DMS153 (cell line): Measurements from ENCODE around the gene NTPCR.
"Not testable (repeated sequence)": the region's sequence is repeated elsewhere in the genome, so short reads cannot be mapped to it uniquely, and the experiment has no call there.

Experiments used
- DNase-seq: peaks from one replicate; lab custom pipeline; 2025; lab: John Stamatoyannopoulos, UW

Gene NTPCR

DNA sequence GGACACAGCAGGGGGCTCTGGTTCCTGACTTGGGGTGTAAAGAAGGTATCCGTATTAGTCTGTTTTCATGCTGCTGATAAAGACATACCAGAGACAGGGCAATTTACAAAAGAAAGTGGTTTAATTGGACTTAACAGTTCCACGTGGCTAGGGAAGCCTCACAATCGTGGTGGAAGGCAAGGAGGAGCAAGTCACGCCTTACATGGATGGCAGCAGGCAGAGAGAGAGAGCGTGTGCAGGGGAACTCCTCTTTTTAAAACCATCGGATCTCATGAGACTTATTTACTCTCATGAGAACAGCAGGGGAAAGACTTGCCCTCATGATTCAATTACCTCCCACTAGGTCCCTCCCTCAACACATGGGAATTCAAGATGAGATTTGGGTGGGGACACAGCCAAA is 23.2 kb upstream of the NTPCR start:
- DNase-seq = not testable (repeated sequence)

DNA sequence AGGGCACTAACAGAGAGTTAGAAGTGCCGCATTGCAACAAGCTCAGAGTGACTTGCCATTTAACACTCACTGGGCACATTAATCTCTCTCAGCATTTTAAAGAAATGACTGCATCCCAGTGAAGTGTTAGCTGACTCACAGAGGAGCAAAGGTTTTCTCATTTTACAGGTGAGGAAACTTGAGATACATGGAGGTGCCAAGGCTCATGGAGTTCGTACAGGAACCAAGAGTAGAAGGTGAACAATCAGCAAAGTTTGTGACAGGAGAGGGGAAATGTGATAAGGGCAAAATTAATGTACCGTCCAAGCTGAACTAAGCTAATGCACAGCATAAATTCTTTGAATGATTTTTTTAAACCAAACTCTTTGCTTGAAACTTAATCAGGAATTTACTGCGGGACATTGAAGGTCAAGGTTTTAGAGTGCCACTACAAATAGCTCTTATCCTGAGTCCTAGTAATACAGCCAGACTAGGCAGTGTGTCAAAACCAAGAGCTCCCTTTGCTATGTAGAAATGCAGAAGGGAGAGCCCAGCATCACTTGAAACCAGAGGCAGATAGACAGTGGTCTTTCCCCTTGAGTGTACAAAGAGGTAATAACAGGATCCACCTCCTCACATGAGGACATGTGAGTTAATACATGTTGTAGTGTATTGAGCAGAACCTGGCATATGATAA is 22.4 kb upstream of the NTPCR start:
- no peak for DNase-seq

DNA sequence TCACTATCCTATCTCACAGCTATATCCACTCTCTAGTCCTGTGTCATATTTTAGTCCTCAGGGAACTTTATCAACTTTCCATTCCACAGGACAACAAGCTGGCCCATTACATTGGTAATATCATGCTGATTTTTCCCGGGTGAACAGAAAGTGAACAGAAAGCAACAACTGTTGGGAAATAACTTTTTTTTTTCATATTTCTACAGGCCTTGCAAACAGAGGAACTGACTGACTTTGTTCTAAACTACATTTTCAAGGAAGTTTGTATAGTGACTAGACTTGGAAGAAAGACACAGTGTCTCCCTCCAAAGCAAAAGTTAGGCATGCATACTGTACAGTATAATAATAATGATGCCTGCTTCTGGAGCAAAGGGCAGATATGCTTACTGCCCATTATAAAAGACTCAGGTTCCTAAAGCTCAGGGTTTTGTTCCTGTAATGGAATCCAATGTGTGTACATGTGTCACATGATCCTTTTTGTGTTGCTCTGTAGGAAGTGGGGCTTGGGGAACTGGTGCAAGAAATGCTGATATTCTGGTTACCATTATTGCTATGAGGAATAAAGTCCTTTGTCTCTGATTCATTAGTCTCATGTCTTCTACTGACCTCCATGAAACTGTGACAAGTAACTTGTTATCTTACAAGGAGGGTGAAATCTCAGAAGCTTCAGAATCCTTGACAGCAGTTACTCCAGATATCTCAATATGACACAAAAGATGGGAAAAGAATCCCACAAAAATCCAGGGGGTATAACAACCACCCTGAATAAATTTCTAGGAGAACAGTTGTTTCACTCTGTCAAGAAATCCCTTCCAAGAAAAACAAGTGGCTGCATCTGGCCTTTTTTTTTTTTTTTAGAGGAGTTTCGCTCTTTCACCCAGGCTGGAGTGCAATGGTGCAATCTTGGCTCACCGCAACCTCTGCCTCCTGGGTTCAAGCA is 17.7 kb upstream of the NTPCR start:
- DNase-seq = no peak

DNA sequence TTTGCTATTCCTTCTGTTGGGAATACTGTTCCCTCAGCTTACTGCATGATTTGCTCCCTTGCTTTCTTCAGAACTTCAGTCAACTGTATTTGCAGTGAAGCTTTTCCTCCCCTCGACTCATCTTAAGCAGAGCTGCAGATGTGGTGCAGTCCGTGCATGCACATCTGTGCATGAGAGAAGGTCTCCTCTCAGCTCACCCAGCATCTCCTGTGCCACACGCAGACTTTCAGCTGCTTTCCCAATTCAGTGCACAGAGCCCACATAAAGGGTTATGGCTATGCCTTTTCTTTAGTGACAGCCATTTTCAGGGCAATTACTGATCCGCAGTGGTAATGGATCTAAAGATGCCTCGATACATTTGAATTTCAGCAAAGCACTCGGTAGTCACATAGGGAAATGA is 13.5 kb upstream of the NTPCR start:
- no peak for DNase-seq

DNA sequence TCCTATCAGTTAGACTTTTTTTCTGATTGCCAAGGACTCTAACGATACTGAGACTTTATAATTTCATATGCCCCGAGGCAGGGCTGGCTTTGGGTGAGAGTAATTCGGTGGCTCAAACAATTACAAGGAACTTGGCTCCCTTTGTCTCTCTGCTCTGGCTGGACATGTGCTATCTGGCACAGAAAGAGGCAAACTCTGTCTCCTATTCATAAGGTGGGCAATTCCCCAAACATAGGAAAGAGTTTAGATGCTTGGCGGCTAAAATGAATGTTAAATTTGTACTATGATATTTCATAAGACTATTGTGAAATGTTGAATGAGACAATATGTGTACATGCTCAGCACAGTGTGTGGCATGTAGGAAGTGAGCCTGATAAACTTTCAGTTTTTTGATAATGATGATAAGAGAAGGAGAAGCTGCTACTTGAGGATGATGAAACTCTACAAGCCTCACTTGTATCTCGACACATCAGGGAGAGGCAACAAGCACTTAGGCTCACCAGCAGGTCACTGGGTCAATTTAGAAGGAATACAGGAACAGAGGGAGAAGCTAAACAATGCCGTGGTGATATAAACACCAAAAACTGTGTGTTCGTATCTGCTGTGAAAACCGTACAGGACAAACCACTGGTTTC is 12.6 kb upstream of the NTPCR start:
- DNase-seq = no peak

DNA sequence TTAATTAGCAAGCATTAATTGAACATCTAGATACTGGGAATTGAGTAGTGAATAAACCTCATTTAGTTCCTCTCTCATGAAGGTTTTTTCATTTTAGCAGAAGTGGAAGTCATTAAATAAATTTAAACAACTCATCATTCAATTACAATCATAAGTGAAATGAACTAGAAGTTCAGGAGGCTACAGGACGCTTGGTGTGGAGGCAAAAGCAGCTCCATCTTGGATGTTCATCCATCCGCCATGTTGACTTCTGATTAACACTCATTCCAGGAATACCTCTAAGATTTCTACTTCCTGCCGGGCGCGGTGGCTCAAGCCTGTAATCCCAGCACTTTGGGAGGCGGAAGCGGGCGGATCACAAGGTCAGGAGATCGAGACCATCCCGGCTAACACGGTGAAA is 11.5 kb upstream of the NTPCR start:
- no peak for DNase-seq

DNA sequence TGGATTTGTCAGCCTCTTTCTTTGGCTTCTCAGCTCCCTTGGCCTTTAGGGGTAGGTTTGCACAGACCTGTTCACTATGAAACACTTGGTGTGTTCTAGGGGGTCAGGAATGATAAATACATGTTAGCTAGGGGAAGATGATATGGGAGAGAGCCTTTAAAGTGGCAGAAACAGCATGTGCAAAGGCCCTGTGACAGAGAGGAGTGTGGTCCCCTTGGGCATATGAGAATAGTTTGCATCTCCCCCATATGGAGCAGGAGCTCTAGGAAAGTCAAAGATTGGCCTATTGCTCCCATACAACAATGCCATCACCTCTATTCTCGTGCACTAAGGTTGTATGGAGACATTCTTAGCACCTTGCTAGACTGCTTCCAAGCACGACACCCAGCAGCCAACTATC is 10.7 kb upstream of the NTPCR start:
- DNase-seq = no peak

DNA sequence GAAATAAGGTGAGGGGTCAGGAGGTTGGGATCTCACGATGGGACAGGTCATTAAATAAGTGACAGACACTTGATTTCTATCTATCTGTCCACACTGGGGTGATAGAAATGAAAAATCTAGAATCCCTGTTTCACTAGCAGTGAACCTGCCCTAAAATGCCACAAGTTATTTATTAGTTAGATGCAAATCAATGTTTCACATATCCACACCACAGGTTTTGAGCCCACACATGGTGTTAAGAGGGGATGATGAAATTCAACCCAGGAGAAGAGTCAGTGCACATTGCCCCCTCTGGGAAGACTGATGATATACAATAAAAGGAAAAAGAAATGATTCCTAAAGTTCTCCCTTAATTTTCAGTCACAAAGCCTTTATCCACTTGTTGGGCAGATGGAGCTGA is 10.1 kb upstream of the NTPCR start:
- DNase-seq = no peak

DNA sequence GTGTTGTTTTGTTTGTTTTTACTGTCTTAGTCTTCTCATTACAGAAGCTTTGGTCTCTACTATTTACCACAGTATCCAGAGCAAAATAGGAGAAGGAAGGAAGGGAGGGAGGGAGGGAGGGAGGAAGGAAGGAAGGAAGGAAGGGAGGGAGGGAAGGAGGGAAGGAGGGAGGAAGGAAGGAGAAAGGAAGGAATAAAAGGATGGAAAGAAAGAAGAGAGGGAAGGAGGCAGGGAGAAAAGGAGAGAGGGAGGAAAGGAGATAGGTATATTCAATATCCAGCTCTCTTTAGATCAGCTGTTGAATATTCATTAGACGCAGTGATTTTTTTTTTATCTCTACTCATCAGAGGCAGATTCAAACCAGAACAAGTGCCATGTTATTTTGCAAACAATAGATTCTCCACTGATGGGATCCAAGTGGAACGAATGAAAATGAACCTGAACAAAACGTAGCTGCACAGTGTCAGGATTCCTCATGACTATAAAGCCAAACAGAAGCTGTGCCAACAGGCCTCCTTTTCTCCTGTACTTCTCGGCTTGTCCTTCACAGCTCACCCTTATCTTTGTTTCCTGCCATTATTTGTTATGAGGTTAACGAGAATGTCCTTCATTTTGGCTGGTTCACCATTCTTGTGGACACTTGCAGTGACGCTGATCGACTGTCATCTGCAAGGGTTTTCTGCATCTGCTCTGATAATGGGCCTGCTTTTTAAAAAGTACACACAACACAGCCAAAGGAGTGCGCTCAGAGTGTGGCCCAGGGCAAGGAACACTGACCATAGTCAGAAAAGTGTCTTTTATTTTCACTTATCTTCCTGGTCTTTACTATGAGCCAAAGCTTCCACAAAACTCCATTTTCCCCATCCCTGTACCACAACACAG is 7.8 kb upstream of the NTPCR start:
- DNase-seq = no peak

DNA sequence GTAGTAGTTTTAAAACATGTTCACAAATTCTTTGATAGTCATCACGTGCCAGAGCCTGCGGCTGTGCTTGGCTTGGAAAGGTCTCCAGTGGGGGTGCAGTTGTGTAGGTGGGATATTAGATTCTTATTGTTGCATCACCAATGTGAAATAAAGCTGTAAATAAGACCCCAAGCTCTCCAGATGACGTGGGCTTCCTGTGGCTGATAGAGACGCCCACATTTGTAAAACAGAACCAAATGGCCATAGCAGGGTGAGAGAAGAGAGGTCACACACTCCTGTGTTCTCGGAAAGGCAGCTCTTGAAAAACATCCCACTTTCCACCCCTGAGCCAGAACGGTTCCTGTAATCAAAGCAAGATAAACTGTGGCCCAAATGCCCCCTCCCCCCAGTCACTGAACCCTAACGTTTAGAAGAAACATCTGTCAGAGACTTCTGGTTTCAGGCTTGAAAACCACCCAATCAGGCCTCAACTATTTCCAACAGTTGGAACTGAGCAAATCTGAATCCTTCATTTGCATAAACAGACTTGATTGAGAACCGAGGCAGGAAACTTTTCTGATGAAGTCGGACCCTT is 6.6 kb upstream of the NTPCR start:
- DNase-seq = no peak

DNA sequence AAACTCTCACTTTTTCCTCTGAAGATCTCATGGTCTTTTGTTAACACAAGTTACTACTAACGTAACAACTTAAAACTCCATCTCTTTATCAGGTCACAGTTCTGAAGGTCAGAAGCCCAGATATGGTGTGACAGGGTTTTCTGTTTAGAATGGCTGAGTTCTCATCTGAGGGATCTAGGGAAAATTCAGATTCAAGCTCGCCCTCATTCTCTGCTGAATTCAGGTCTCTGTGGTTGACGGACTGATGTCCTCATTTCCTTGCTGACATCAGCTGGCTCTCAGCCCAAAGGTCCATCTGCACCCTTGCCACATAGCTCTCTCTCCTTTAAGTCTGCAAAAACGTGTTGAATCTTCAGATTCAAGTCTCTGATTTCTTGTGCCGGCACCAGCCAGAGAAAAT is 6.1 kb upstream of the NTPCR start:
- DNase-seq = no peak

DNA sequence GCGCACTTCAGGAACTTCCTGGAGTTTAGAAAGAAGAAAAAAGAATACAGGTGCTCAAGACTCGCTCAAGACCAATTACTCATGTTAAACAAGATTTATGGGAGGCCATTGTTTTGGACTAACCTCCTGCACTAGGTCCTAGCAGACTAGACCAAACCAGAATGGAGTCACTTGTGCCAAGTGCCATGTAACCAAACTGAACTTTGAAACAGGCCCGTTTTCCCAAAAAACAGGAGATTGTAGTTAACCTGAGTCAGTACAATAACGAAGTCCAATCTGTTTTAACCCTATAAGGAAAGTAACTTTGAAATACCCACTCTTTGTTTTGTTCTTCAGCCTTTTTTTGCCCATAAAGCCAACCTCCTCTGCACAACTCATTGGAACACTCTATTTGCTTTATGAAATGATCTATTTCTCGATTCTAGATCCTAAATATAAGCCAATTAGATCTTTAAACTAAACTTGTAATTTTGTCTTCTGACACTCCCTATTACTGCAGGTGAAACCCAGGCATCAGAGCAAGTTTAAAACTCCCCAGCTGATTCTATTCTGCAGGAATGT is 695 bp upstream of the NTPCR start:
- DNase-seq = no peak

DNA sequence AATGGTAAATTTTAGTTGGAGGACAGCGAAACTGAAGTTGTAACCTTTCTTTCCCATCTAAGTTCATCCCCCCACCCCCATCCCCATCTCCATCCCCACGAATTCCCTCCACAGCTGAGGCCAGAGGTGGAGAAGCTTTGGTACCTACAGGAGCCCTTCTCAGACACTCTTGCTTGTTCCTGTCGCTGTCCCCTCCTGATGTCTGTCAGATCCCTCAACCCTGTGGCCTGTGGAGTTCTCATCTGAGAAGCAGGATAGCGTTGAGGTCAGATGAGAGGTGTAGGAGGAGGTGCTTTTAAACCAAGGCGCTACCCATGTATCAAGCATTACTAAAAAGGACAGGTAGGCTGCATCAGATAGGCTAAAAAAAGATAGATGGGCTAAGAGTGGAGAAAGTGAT is 769 bp downstream of the NTPCR start:
- DNase-seq = no peak

DNA sequence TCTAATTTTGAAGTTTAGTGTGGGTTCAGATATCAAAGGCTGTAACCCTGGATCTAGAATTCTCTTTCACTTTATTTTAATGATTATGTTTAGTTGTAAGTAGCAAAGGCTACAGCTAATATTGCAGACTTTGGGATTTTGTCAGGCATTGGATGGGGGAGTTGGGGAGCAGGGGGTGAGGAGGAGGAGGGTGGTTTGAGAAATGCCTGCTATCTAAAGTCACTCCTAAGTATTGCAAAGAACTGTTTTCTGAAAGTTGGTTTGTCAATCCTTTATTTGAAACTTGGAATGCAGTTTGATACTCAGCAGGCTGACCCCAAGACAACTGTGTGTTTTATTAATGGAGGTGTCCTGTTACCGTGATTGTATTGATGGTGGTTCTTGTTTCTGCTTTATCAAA is 1.2 kb downstream of the NTPCR start:
- DNase-seq = no peak

DNA sequence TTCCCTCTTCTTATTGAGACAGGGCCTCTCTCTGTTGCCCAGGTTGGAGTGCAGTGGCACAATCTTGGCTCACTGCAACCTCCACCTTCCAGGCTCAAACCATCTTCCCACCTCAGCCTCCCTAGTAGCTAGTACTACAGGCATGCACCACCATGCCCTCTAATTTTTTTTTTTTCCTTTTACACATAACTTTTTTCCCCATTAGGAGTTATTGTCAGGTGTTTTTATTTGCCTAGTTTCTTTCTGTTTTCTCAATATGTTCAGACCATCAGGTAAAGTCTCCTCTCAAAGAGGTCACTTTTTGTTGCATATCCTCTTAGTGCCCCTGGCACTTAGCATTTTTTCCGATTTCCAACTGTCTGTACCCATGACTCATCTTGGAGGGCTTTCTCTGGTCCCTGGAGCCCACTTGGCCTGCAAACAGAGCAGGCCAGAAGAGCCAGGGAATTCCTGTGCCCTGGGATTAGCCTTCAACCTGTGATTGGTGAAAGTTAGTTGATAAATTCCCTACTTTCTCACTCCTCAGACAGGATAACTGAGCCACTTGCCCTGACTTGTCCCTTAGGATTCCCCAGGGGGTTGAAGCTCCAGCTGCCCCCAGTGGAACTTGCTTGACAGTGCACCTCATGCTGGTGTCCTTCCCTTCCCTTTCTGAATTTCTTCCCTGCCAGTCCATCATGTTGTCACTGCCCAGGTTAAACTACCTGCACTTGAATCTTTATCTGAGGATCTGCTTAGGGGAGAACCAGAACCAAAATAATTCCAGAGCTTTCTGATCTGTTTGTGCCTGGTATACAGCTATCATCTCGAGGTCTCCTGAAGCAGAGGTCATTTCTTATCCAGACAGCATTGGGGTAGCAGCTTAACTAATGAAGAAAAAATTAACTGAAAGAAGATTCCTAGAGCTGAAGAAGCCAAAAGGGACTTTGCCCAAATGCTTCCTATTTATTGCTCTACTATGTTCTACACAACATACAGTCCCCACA is 2.4 kb downstream of the NTPCR start:
- DNase-seq = peak; percentile 13

DNA sequence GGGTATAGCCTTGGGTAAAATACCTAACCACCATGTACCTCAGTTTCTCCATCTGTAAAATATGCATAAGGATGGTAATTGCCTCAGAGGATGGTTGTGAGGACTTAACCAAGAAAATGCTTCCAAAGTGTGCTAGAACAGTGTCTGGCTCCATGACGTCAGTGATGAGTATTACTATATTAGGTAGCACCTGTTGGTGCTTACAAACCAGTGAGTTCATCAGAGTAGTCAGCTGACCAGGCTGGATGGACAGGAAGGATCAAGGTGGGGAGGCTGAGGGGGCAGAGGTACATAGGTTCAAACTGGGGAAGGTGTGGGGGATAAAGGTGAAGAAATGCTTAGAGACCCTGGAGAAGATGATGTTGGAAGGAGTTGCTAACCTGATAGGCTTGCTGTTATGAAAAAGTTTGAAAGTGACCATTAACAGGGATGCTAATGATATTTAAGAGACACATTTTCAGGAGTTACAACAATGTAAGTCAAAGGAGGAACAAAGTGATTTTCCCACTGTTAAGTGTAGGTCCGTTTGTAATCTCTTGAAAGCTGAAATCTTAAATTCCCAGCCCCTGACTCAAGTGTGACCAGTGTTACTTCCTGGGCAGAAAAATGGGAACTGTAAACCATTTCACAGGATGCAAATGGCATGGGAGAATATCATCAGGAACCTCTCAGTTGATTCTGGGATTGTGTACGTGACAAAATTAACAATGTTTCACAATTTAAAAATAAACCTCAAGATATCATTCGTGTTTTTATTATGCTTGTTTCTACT is 4.4 kb downstream of the NTPCR start:
- no peak for DNase-seq

DNA sequence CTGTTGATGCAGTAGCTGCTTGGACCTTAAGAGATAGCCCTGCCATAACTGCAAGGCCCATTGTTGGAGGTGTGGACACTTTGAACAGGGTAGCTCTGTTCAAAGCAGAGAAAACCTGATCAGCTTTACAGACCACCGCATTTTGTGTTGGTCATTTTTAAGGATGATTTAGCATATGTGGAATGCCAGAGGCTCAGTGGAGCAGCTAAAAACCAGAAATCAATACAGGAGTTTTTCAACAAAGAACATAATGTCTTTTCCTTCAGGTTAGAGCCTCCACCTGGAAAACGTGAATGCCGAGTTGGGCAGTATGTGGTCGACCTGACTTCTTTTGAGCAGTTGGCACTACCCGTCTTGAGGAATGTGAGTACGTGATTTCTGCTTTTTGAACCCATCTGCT is 5.7 kb downstream of the NTPCR start:
- DNase-seq = no peak

DNA sequence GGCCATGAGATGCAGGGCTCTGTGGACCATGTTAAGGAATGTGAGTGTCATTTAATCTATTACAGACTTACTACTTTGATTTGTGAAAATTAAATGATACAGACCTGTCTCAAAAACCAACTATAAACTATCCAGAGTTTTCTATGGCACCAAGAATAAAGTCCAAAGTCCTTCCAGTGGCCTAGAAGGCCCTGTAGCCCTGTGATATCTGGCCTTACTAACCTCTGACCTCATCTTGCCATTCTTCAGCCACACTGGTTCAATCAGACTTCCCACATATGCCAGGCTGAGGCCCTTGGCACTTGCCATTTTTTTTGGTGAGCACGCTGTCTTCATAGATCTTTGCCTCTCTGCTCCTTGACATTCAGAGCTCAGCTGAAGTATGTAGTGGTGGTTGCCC is 7.7 kb downstream of the NTPCR start:
- DNase-seq = no peak
